ENCODE measurements around the gene LIMCH1.

- no peak for TF ChIP-seq CTCF (IDR thresholded peaks at IDR 0.05)
- no peak for TF ChIP-seq POLR2A (IDR thresholded peaks at IDR 0.05)
These were observed 31.8 kb upstream of the LIMCH1 start for GRCh38 chr4:41506130-41506529.
